HCT116 (cell line): Measurements from ENCODE around the gene TTC38. TPM values are rescaled to one million over a fixed set of nuclear protein-coding genes. Genes with fewer than 3 reads are reported as not detected.

Source experiments
- ATAC-seq: fragments of 200-7000 bp; cut with Tn5 transposase; 2 replicates; pipeline ENCODE4 v1.9.1; 2020; ENCODE audit warnings: mild to moderate bottlenecking, moderate library complexity
- BruUV-seq: library from RNA; stranded (reverse); fragments of 400-500 nt; replicated peaks from 2 replicates; lab custom pipeline; 2021; lab: Mats Ljungman, UMichigan
- CTCF ChIA-PET: fragments of 300-600 bp; sonication (Branson Sonifier 250); formaldehyde crosslinking; loops from one replicate; lab custom pipeline; 2021; ENCODE audit warnings: antibody characterized with exemption; lab: Charles Lee
- POLR2A ChIA-PET: fragments of 300-600, 350-600 bp; sonication (Branson Sonifier 250); formaldehyde crosslinking; loops from one replicate; lab custom pipeline; 2021; ENCODE audit warnings: antibody characterized with exemption; lab: Charles Lee
- RAD21 ChIA-PET, 2 experiments: fragments of 300-600 bp; sonication (Branson Sonifier 250); formaldehyde crosslinking; loops; one replicate each; lab custom pipeline; 2023; ENCODE audit warnings: low total read pairs in 2 of 2; ENCODE audit not compliant: uncharacterized antibody in 2 of 2, unreplicated experiment in 2 of 2, low non-redundant PET in 1 of 2; lab: Charles Lee
- DNase-seq: peaks from one replicate; pipeline ENCODE4 v3.0.0-alpha.2; 2010; ENCODE audit warnings: low read depth, low spot score
- H2AFZ ChIP-seq: fragments of 200-600 bp; shearing (Covaris generic), sonication (generic); 2 replicates; pipeline ENCODE4 v1.6.1; 2017; ENCODE audit warnings: low read depth, mixed run types, mixed read lengths, antibody characterized with exemption, low read length; ENCODE audit not compliant: poor library complexity, severe bottlenecking
- H3K27ac ChIP-seq: 2 replicates; pipeline ENCODE4 v1.5.1; 2012; ENCODE audit warnings: low read depth, low read length
- H3K27me3 ChIP-seq: fragments of 200-600 bp; sonication (generic); 2 replicates; pipeline ENCODE4 v1.6.1; 2016; ENCODE audit warnings: mixed run types, low read length, mixed read lengths; ENCODE audit not compliant: insufficient read depth
- H3K36me3 ChIP-seq, 2 experiments: fragments of 200-500 bp in 1 of 2; fragments of 200-600 bp in 1 of 2; sonication (Bioruptor generic) in 1 of 2; sonication (generic) in 1 of 2; 2 replicates each; pipeline versions ENCODE4 v1.5.1 to v1.6.1; 2014 to 2016; ENCODE audit warnings: low read length in 2 of 2, inconsistent platforms in 1 of 2, mixed read lengths in 1 of 2, mixed run types in 1 of 2; ENCODE audit not compliant: insufficient read depth in 2 of 2, control insufficient read depth in 1 of 2
- H3K4me1 ChIP-seq, 2 experiments: fragments of 200-600 bp in 1 of 2; sonication (generic) in 1 of 2; 2 replicates each; pipeline versions ENCODE4 v1.5.1 to v1.6.1; 2012 to 2017; ENCODE audit warnings: low read length in 2 of 2, inconsistent platforms in 1 of 2, mild to moderate bottlenecking in 1 of 2, mixed read lengths in 1 of 2, mixed run types in 1 of 2, moderate library complexity in 1 of 2; ENCODE audit not compliant: insufficient read depth in 2 of 2, control insufficient read depth in 1 of 2
- H3K4me2 ChIP-seq: fragments of 200-600 bp; sonication (generic); 2 replicates; pipeline ENCODE4 v1.6.1; 2017; ENCODE audit warnings: mixed run types, low read length, mixed read lengths
- H3K4me3 ChIP-seq, 2 experiments: fragments of 200-600 bp in 1 of 2; sonication (generic) in 1 of 2; replicated peaks in 1 of 2; 2 replicates each; pipeline ENCODE4 v1.5.1; 2011 to 2016; ENCODE audit warnings: low read length in 2 of 2, control low read depth in 1 of 2, low read depth in 1 of 2, mild to moderate bottlenecking in 1 of 2, mixed read lengths in 1 of 2, mixed run types in 1 of 2
- H3K79me2 ChIP-seq: fragments of 200-600 bp; sonication (generic); 2 replicates; pipeline ENCODE4 v1.6.1; 2017; ENCODE audit warnings: mild to moderate bottlenecking, mixed run types, low read length, moderate library complexity, mixed read lengths; ENCODE audit not compliant: insufficient read depth
- H3K9ac ChIP-seq: fragments of 200-600 bp; sonication (generic); 2 replicates; pipeline ENCODE4 v1.6.1; 2016; ENCODE audit warnings: low read length, mixed read lengths
- H3K9me2 ChIP-seq: fragments of 200-600 bp; sonication (generic), shearing (Covaris generic); 2 replicates; pipeline ENCODE4 v1.6.1; 2017; ENCODE audit warnings: mixed run types, mild to moderate bottlenecking, moderate library complexity; ENCODE audit not compliant: insufficient read depth
- H3K9me3 ChIP-seq, 2 experiments: fragments of 200-500 bp in 1 of 2; fragments of 200-600 bp in 1 of 2; sonication (Bioruptor generic) in 1 of 2; sonication (generic) in 1 of 2; 2 replicates each; pipeline ENCODE4 v1.6.1; 2014 to 2017; ENCODE audit warnings: low read length in 2 of 2, mixed read lengths in 2 of 2, inconsistent platforms in 1 of 2, low read depth in 1 of 2, mild to moderate bottlenecking in 1 of 2, mixed run types in 1 of 2, moderate library complexity in 1 of 2; ENCODE audit not compliant: control insufficient read depth in 1 of 2, insufficient read depth in 1 of 2
- H4K20me1 ChIP-seq: fragments of 200-600 bp; sonication (generic), shearing (Covaris generic); 2 replicates; pipeline ENCODE4 v1.6.1; 2017; ENCODE audit warnings: mixed run types, mild to moderate bottlenecking, moderate library complexity; ENCODE audit not compliant: insufficient read depth
- ATF3 ChIP-seq: IDR thresholded peaks from 2 replicates; pipeline ENCODE4 v1.6.1; 2012
- EZH2 ChIP-seq: fragments of 200-600 bp; sonication (generic); IDR thresholded peaks from 2 replicates; pipeline ENCODE4 v1.6.1; 2017; ENCODE audit warnings: antibody characterized with exemption, mixed run types
- FOSL1 ChIP-seq: IDR thresholded peaks from 2 replicates; pipeline ENCODE4 v1.6.1; 2012; ENCODE audit warnings: low read depth
- JUND ChIP-seq: IDR thresholded peaks from 2 replicates; pipeline ENCODE4 v1.6.1; 2012
- POLR2A ChIP-seq: IDR thresholded peaks from 2 replicates; pipeline ENCODE4 v1.7.0; 2011; ENCODE audit warnings: borderline replicate concordance; ENCODE audit not compliant: insufficient read depth, insufficient read length; ENCODE audit errors: extremely low read depth
- POLR2AphosphoS5 ChIP-seq: IDR thresholded peaks from 2 replicates; pipeline ENCODE4 v1.6.1; 2011; ENCODE audit warnings: mild to moderate bottlenecking, low read depth, low read length, moderate library complexity
- SIN3A ChIP-seq: IDR thresholded peaks from 2 replicates; pipeline ENCODE4 v1.6.1; 2012; ENCODE audit warnings: low read depth
- SP1 ChIP-seq: IDR thresholded peaks from 2 replicates; pipeline ENCODE4 v1.6.1; 2012; ENCODE audit warnings: low read depth
- ZFX ChIP-seq: fragments of 450-650 bp; IDR thresholded peaks from 2 replicates; pipeline ENCODE4 v1.6.1; 2017
- ZNF274 ChIP-seq: fragments of 200-500 bp; sonication (Bioruptor generic); IDR thresholded peaks from 2 replicates; pipeline ENCODE4 v1.6.1; 2014; ENCODE audit warnings: mild to moderate bottlenecking, low read depth, low read length, inconsistent platforms
- intact Hi-C: fragments of 100-400 bp; cut with micrococcal nuclease; formaldehyde crosslinking; loops from 2 replicates; pipeline ENCODE4 v1.10.0; 2022
- total RNA-seq: library from RNA; stranded (reverse); gene quantifications from one replicate; pipeline ENCODE4 v1.2.1, GENCODE V29; 2021; ENCODE audit not compliant: unreplicated experiment
- TF ChIP-seq, protein P1 (sequence below): IDR thresholded peaks from 2 replicates; pipeline ENCODE4 v1.6.1; 2012; ENCODE audit warnings: low read depth

Gene TTC38
- total RNA-seq, 1 experiment from 2014 or later = 22.9 TPM

- TF ChIP-seq, protein P1, sequence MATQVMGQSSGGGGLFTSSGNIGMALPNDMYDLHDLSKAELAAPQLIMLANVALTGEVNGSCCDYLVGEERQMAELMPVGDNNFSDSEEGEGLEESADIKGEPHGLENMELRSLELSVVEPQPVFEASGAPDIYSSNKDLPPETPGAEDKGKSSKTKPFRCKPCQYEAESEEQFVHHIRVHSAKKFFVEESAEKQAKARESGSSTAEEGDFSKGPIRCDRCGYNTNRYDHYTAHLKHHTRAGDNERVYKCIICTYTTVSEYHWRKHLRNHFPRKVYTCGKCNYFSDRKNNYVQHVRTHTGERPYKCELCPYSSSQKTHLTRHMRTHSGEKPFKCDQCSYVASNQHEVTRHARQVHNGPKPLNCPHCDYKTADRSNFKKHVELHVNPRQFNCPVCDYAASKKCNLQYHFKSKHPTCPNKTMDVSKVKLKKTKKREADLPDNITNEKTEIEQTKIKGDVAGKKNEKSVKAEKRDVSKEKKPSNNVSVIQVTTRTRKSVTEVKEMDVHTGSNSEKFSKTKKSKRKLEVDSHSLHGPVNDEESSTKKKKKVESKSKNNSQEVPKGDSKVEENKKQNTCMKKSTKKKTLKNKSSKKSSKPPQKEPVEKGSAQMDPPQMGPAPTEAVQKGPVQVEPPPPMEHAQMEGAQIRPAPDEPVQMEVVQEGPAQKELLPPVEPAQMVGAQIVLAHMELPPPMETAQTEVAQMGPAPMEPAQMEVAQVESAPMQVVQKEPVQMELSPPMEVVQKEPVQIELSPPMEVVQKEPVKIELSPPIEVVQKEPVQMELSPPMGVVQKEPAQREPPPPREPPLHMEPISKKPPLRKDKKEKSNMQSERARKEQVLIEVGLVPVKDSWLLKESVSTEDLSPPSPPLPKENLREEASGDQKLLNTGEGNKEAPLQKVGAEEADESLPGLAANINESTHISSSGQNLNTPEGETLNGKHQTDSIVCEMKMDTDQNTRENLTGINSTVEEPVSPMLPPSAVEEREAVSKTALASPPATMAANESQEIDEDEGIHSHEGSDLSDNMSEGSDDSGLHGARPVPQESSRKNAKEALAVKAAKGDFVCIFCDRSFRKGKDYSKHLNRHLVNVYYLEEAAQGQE = no peak
Measured at GRCh38 chr22:46329616-46330015, 61.8 kb downstream of the TTC38 start (continued).

DNA sequence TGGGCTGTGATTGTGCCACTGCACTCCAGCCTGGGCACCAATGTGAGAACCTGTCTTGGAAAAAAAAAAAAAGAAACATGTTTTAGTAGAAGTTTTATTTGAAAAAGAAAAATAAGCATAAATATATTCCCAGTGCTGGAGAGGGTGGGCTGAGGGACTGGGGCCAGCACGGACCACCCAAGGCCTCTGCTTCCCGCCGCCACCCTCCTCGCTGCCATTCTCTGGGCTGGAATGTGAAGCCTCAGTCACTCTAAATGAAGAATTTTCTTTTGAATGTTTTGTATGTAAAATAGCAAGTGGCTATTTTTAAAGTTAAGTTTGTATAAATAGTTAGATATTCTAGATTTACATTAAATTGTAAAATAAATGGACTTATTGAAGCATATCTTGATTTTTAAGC is 62.6 kb downstream of the TTC38 start:
- Histone ChIP-seq H3K4me2 (no peak overlapping the region), H3K27ac (no peak overlapping the region), H3K36me3 (peaks cover 32 to 38% of the 10 kb centered on the region in 2 experiments; a peak in 3 of 4 replicates), H3K27me3 (no peaks in the 10 kb centered on the region), H3K9me3 (no peaks in the 10 kb centered on the region), H2AFZ (no peak overlapping the region), H4K20me1 (no peaks in the 10 kb centered on the region), H3K4me1 (peaks cover 0 to 11% of the 10 kb centered on the region in 2 experiments; a peak in 3 of 4 replicates), H3K79me2 (peaks cover 3% of the 10 kb centered on the region; the same call in 1 of the 2 replicates), H3K4me3 (no peak overlapping the region), H3K9me2 (no peaks in the 10 kb centered on the region), H3K9ac (no peak overlapping the region)
- ATAC-seq = no peak
- DNase-seq = no peak
- TF ChIP-seq POLR2A (no peak), SIN3A (no peak), EZH2 (no peak), ATF3 (no peak), SP1 (no peak), POLR2AphosphoS5 (no peak), ZNF274 (no peak), JUND (no peak), ZFX (no peak), FOSL1 (no peak)
- RAD21 ChIA-PET = no interaction called here
- POLR2A ChIA-PET = no interaction called here
- CTCF ChIA-PET = no interaction called here
- intact Hi-C loops = no loop called here
- TSS peak; percentile 43 for BruUV-seq
